Hematopoietic multipotent progenitor cell treated with erythropoietin and hydrocortisone succinate and interleukin-3 and kit ligand, for 17 days (in vitro differentiated cells): Measurements from ENCODE around the gene HDHD3.
"Not testable (repeated sequence)": the region's sequence is repeated elsewhere in the genome, so short reads cannot be mapped to it uniquely, and the experiment has no call there.

ENCODE experiments used
- DNase-seq: peaks from one replicate; pipeline ENCODE4 v3.0.0-alpha.2; 2015; ENCODE audit warnings: low spot score

The HDHD3 gene, protein sequence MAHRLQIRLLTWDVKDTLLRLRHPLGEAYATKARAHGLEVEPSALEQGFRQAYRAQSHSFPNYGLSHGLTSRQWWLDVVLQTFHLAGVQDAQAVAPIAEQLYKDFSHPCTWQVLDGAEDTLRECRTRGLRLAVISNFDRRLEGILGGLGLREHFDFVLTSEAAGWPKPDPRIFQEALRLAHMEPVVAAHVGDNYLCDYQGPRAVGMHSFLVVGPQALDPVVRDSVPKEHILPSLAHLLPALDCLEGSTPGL

DNA sequence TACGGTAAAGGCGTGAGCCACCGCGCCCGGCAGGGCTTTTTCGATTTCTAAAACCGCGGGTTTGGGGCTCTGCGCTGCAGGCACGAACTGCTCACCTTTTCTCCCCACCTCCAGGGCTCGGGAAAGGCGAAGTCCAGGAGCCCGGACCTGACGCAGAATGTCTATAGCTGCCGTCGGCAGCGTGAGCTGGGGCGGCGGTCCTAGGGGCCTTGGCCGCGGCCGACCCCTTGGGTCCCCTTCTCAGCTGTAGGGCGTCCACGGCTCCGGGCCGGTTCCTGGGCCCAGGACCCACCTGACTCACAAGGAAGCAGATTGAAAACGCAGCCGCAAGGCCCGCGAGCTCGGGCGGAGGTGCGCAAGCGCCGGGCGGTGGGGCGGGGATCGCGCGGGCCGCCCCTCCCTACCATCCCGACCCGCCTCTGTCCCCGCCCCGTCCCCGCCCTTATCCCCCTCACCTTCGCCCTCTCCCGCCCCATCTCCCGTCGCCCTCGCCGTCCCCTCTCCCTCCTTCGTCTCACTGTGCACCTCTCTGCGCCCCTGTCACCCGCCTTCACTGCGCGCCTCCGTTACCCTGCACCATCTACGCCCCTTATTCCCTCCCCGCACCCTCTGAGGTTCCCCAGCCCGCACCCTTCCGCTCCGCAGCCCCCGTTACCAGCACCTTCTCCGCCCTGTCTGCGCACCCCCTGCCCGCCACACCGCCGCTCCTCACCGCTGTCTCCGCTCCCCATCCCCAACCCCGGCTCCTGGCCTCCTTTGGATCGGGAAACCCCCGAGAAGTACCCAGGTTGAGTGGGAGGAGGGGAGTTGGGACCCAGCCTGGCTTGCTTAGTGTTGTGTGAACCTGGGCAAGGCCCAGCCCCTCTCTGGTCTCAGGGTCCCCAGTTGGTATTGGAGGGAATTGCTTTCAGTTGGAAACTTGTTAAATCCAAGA lies at the start of gene HDHD3:
HDHD3 (minus strand) TSS at position 353 of the 934 bp plus-strand sequence. CDS start 2,632 bp downstream, outside the sequence.
- DNase-seq = peak; percentile 56

DNA sequence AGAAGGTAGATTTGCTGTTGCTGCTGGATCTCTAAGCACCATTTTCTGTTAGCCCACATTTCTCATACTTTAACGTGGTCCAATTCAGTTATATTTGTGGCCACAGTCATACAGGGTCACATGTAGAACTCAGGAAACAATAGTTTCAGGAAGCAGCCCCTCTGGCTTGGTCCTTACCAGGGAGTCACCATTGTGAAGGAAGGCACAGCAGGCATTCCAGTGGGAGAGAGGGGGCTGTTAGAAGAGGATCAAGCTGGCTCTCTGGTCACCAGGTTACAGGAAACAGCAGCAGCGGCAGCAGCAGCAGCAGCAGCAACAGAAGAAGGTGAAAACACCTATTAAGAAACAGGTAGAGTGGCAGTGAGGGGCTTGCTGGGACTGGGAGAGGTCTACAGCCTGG lies 48.3 kb upstream of the HDHD3 start:
- DNase-seq = no peak

DNA sequence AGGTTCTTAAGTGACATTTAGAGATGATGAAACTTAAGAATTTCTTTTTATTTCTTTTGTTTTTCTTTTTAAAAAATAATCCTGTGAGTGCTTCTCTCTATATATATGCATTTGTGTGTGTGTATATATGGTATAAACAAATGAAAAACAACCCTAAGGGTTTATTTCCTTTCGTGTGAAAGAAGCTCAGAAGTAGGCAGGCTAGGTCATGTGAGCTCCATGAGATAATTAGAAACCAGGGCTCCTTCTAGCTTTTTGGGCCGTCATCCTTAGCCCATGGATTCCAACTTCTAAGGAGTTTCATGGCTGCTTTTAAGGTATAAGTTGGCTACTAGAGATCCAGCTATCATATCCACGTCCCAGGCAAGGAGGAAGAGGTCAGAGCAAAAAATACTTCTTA lies 44.9 kb upstream of the HDHD3 start:
- DNase-seq = no peak

DNA sequence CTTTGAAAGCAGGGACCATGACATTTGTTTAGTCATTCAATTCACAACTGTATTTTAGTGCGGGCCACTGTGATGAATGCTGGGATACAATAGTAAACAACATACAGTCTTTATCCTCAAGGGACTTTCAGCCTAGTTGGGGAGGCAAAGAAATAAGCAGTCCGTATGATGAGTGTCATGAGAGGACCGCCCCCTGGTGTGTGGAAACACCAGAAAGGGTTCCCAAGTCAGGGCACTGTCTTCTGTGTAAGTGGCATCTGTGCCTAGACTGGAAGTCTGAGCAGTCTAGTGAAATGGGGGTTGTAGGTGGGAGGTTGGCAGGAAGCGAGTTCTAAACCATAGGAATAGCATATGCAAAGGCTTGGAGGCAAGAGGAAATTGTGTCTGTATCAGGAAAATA lies 40.6 kb upstream of the HDHD3 start:
- DNase-seq = peak; percentile 56

DNA sequence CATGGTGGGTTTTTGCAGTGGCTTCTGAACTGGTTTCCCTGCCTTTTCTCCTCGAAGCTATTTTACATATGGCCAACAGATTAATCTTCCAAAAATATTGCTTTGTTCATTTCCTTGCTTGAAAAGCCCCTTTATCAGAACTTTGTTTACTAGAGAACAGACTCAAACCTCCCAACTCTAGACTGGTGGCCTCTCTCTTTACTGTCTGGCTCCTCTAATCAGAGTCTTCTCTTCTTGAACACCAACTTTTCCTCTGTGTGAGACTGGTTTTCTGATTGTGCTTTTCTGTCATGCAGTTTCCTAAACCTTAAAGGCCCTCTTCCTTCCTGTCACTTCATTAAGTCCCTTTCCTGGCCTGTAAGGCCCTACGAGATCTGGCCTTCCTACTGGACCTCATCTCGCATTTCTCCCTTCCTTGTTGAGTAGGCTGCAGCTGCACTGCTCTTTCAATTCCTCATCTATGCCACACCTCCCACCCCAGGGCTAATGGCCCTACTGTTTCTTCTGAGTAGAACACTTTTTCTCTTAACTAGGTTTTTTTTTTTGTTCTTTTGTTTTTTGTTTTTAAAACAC lies 39.4 kb upstream of the HDHD3 start:
- no peak for DNase-seq

DNA sequence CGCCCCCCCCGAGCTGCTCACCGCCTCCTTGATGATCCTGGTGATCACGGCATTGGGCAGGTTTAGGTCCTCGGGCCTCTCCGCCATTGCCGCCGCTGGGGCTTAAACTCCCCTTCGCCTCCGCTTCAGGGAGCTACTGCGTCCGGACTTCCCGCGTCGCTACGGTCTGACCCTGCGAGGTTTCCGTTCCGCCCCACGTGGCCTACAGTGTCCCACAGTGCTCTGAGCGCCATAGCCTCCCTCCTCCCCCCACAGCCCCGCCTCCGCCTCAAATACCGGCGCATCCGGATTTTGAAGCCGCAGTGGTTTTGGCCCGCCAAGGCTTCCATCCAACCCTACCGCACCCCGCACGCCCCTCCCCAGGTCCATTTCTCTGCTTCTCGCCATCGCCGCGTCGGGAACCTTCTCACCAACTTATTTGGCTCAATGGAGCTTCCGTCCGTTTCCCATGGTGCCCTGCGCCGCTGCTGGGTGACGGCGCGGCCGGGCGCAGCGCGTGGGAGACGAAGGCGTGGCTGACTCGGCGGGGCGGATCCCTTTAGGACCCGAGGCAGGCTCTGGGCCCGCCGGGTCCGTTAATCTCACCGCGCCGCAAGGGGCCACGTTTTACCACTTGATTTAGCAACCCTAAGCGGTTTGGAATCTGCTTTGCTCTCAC lies 33.5 kb upstream of the HDHD3 start, which contains the start of the genes C9orf43 and POLE3:
C9orf43 (plus strand) TSS at position 541 of the 658 bp plus-strand sequence. CDS start 2,747 bp downstream, outside the sequence.
POLE3 (minus strand) TSS at position 469 of the 658 bp plus-strand sequence; CDS start at position 87, 382 bp downstream.
- peak; percentile 95 for DNase-seq

DNA sequence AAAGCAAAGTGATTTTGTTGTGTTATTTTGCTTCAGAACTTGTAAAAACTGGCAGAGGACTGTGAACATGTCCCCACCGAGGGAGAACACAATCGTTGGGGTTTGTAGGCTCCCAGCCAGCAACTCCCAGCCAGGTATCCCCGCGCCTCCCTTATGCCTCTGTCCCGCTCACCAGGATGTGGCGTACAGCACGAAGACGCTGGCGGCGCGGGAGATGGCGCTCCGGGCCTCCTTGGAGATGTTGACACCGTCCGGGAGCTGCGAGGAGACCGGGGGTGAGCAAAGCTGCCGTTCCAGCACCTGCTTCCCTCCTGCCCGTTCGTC lies 33.1 kb upstream of the HDHD3 start:
- no peak for DNase-seq

DNA sequence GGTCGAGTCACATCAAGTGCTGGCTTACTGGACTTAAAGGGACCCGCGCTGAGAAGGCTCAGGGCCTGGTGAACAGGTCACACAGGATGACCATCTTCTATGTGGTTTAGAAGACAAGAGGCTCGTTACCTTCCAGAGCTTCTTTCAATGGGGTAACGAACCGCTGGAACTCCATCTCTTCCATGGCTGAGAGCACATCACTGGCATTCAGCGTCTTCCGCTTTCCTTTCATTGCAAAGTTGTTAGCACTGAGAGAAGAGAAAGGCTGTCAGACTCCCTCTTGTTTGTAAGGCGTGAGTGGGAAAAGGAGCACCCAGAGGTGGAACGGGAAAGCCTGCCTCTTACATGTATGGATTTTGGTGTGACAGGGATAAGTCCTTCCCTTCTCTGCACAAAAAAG lies 32.7 kb upstream of the HDHD3 start:
- no peak for DNase-seq

DNA sequence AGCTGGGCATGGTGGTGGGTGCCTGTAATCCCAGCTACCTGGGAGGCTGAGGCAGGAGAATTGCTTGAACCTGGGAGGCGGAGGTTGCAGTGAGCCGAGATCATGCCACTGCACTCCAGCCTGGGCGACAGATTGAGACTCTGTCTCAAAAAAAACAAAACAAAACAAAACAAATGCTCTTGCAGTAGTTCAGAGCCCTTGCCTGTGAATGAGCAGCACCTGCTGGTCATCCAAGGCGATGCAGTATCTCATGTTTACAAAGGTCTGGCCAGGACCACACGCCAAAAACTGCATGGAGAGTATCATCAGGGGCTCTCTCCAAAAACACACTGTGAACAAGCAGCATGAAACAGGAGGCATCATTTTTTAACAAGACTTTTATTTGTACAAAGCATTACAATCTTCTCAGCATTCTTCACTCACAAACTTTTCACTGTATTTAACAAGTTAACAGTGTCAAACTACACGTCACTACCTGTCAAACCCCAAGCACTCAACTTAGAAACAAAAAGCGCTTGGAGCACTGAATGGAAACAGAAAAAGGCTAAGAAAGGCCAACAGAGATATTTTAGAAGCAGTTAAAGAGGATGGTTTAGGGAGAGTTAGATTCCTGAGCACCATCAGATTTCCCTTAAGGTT lies 30.2 kb upstream of the HDHD3 start:
- DNase-seq = peak; percentile 85

DNA sequence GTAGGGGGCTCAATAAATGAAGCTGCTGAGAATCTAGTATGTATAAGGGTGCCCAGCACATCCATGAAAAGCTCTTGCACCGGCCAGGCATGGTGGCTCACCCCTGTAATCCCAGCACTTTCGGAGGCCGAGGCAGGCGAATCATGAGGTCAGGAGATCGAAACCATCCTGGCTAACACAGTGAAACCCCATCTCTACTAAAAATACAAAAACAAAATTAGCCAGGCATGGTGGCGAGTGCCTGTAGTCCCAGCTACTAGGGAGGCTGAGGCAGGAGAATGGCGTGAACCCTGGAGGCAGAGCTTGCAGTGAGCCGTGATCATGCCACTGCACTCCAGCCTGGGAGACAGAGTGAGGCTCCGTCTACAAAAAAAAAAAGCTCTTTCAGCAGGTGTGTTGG lies 29.6 kb upstream of the HDHD3 start:
- not testable (repeated sequence) for DNase-seq

DNA sequence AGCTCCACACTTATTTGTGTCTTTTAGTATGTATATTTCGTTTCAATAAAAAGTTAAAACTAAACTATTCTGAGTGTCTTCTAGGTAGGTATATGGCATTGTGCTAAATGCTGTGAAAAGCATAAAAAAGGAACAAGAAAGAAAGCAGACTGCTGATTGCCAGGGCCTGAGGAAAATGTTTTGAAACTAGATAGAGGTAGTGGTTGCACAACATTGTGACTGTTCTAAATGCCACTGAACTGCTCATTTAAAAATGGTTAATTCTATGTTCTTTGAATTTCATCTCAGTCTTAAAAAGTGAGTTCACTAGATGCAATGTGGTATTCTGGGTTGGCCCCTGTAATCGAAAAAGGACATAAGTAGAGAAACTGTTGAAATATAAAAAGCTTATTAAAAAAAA lies 26.9 kb upstream of the HDHD3 start:
- DNase-seq = no peak

DNA sequence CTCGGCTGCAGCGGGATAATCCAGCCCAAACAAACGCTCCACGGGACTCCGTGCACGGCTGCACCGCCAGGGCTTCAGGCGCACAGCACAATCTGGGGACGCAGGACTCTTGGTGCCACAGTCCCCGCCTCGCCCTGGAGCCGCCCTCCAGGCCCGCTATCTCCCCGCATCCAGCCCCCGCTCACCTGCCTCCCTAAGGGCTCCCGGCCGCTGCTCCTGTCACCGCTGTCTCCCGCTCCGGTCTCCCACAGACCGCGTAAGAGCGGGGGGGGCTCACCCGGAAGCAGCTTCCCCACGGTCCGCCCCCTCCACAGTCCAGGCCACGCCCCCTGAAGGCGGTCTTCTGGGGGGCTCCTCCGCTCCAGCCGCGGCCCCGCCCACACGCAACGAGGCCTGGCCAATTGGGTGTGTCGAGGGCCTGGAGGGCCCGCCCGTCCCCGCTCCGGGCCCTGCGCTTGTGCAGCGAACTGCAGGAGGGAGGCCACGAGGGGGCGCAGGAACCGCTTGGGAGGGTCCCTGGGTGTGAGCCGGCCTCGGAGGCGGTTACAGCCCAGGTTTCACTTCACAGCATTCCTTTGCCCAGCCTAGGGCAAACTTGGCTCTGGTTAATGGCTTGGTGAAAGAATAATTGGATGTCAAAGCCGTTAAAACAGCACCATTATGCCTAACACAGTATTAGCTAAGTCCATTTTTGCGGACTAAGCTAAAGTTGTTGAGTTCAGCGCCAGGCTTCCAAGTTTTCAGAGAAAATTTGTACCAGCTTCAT lies 24.4 kb upstream of the HDHD3 start, which contains the start of gene ALAD:
ALAD (minus strand) TSS at position 258 of the 766 bp plus-strand sequence. CDS start 7,725 bp downstream, outside the sequence.
- DNase-seq = peak; percentile 100

DNA sequence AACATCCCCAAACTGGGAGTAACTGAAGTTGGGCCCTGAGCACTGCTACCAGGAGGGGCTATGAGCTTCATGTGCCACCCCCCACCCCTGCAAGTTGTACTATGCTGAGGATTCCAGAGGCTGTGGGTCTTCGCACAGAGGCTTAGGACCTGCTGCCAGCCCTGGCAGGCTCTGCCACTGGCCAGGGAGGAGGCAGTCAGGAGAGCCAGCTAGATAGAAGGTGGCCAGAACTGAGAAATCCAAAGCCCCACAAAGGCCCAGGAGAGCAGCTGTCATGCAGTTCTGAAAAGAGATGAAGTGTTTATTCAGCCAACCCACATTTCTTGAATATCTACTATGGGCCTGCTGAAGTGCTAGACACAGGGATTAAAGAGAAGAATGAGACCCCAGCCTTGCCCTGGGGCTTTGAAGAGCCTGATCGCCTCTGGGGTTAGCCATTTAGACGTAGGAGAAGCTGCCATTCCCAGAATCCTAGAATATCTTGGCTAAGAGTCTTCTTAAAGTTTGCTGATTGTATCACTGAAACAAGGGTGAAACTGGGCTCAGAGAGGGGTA lies 22.9 kb upstream of the HDHD3 start:
- DNase-seq = peak; percentile 46

DNA sequence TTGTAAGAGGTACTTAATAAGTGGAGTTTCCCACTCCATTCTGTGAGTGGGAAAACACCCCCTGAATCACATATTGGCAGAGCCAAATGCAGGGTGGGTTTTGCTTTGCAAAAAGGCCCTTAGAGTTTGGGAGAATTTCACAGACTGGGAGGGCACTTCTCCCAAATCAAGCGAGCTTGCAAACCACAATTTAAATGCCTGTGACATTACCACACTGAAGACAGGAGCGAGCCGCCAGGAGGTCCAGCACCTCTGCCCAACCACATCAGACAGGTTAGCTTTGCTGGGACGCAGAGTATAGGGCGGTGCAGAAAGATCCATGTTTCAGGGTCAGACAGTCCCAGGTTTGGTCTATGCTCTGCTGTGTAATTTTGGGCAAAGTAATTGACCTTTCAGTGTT lies 22.0 kb upstream of the HDHD3 start:
- DNase-seq = peak; percentile 48

DNA sequence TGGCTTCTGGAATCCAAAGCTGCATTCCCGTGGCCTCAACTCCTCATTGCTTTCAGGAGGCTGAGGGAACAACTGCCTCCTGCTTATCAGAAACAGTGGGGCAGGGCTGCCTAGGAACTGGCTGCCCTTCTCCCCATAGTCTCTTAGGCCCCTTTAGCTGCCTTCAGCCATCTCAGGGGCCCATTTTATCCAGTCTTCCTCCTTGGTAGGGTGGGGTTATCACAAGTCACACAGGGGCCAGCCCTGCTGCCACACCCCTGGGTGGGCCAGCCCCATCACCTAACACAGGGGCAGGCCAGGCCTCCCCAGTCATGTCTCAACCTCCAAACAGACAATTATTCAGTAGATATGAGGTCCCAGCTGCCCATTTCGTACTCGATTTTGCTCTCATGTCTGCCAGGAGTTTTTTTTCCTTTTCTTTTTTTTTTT lies 20.4 kb upstream of the HDHD3 start:
- DNase-seq = peak; percentile 88

DNA sequence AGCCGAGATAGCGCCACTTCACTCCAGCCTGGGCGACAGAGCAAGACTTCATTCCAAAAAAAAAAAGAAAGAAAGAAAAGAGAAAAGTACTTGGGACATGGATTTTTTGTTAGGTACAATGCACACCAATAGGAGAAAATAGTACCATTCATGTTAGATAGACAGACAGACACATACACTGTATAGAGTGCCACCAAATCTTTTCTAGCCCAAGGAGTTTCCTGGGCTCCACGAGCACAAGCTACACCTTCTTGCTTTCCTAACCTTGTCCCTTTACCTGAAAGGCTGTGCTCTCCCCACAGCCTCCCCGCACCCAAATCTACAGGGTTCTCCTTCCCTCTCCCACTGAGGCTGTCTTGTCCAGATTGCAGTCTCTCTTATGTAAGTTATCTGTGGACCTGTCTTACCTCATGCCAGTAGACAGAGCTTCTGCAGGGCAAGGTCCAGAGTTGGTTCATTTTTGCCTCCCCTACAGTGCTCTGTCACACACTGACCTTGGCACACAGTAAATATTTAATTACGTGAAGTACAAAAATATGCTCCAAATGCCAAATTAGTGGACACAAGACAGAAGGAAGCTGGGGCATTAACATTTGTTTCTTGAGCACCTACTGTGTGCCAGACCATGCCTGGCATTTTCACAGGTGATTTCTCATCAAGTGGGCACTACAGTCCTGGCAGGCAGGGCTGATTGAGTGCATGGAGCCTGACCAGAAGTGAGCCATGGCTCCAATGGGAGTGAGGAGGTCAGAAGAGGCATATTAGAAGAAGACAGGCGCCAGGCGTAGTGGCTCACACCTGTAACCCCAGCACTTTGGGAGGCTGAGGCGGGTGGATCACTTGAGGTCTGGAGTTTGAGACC lies 18.4 kb upstream of the HDHD3 start:
- peak; percentile 33 for DNase-seq

DNA sequence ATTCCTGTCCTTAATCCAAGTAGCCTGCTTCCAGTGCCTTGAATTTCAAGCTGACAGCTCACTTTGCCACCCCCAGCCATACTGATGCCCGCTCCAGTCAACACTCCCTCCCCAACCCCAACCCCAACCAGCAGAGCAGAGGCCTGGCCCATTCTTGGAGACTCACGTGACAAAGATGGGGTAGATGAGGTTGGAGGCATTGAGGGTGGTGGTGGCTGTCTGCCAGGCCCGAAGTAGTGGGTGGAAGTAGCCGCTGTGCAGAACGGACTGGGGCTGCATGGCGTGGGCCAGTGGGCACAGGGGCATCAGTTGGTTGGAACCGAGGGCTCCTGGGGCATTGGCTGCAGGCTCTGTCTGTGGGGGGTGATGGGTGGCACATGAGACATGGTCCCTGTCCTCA lies 16.5 kb upstream of the HDHD3 start:
- no peak for DNase-seq

DNA sequence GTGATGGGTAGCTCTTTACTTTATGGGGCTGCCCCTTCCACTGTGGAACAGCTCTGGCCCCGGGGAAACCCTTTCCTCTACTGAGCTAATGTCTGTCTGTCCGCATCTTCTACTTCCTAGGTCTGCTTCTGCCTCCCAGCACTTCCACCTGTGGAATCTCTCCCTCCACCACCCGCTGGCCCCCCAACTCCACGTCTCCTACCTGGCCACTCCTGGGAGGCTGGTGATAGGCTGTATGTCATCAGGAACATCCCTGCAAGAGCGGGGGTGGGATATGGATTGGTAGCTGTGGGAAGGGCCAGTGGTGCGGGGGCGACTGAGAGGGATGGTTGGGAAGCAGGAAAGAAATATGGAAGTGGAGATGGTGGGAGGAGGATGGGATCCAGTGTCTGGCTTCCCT lies 15.1 kb upstream of the HDHD3 start:
- no peak for DNase-seq

DNA sequence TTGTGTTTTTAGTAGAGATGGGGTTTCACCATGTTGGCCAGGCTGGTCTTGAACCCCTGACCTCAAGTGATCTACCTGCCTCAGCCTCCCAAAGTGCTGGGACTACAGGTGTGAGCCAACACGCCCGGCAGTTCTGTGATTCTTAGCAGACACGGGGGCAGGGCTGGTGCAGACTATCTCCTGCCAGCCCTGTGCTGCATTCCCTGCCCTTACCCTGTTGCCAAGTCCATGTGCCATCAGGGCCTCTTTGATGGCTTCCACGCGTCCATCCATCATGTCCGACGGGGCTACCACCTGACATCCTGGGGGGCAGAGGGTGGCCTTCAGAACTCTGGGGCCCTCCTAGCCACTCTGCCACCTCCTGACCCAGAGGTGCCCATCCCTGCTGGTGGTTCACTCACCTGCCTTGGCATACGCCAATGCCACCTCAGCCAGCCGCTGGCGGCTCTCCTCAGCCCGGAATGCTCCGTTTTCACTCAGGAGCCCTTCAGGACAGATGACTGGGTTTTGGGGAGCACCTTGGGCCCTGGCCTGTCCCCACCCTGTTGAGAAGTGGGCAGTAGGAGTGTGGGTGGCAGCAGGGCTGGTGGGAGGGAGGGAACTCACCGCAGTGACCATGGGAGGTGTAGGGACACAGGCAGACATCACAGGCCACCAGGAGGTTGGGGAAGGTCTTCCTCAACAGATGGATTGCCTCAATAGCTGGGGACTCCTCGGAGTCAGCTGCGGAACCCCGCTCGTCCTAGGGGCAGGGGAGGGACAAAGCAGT lies 13.6 kb upstream of the HDHD3 start:
- no peak for DNase-seq
